ENCODE data around the gene TENT4A. TPM values are rescaled to one million over a fixed set of nuclear protein-coding genes. Genes with fewer than 3 reads are reported as not detected.

Gene TENT4A
- total and polyA plus RNA-seq, 8 donors: 3.5 to 37.4 (median 15.8) TPM

DNA sequence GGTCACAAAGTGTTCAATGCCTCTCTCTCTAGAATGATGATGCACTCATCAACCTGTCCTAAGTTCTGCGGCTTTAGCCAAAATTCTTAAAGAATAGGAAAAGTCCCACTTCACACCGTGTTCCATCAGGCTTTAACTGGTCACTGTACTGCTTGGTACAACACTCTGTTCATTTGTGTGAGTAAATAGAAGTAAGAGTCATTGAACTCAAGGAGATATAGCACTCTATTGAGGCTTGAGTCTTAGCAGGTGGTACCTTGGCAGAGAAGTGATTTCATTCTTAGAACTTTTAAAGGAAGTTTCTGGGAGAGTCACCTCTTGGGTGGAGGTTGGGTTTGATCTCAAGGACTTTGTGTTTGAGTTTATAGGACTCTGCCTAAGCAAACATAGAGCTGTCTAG is 92.6 kb downstream of the TENT4A start:
- no peak for DNase-seq
- Histone ChIP-seq H3K4me3 (no peak overlapping the region), H3K27ac (no peak overlapping the region), H3K9me3 (peaks cover 0 to 10% (median 3%) of the 10 kb centered on the region in 4 donors), H3K36me3 (no peaks in the 10 kb centered on the region), H3K27me3 (no peaks in the 10 kb centered on the region), H3K4me1 (no peaks in the 10 kb centered on the region)
- TF ChIP-seq POLR2AphosphoS5 (IDR thresholded peaks at IDR 0.05) (no peak), EP300 (IDR thresholded peaks at IDR 0.05) (no peak), POLR2A (IDR thresholded peaks at IDR 0.05) (no peak)
- WGBS, 5 donors: 89 to 96% (median 93%) methylated on average over 2 of the region's 2 CpGs
- intact Hi-C loops (cut with DNase I; ENCODE audit: low total_unique reads): no loop called here

Other genes with a start within 250 kb of the TENT4A start
- gene NSUN2, start 80.4 kb upstream of the TENT4A start, total RNA-seq: 100 to 1,000 TPM in 2 of 5 donors, 10 to 100 TPM in 3; 39.6 to 249 (median 74.0) TPM
- 10 to 100 TPM; 23.1 to 30.0 (median 25.3) TPM for gene NSUN2, start 80.4 kb upstream of the TENT4A start, polyA plus RNA-seq
- 1 to 10 TPM in 4 of 5 donors, not detected in 1; 1.3 to 7.7 (median 4.8) TPM for gene SRD5A1, start 80.0 kb upstream of the TENT4A start, total RNA-seq
- gene SRD5A1, start 80.0 kb upstream of the TENT4A start, polyA plus RNA-seq: 10 to 100 TPM in 1 of 3 donors, 1 to 10 TPM in 2; 3.8 to 12.8 (median 4.2) TPM

Data from stomach (tissue), 9 donors.